Naive thymus-derived CD4-positive, alpha-beta T cell (primary cell): ENCODE results near the gene SAMD3. TPM values are rescaled to one million over a fixed set of nuclear protein-coding genes. Genes with fewer than 3 reads are reported as not detected.

Source experiments
- ATAC-seq: fragments of 150-1000 bp; cut with Tn5 transposase; 2 replicates; pipeline ENCODE4 v1.10.0; 2021; ENCODE audit warnings: mild to moderate bottlenecking, moderate library complexity
- CTCF ChIA-PET: fragments of 350-600 bp; sonication (Branson Sonifier 250); formaldehyde crosslinking; loops from one replicate; lab custom pipeline; 2021; ENCODE audit warnings: antibody characterized with exemption; lab: Charles Lee
- POLR2A ChIA-PET: fragments of 350-600 bp; sonication (Branson Sonifier 250); formaldehyde crosslinking; loops from one replicate; lab custom pipeline; 2021; ENCODE audit warnings: antibody characterized with exemption, inconsistent platforms; lab: Charles Lee
- DNase-seq, 9 donors: peaks; one replicate each; pipeline versions ENCODE4 v3.0.0 to v3.0.0-alpha.2; 2020 to 2022; ENCODE audit warnings: mixed read lengths in 1 of 9
- H3K27ac ChIP-seq: one replicate; pipeline ENCODE4 v1.7.0; 2013; ENCODE audit warnings: mild to moderate bottlenecking, low read depth, low read length, moderate library complexity
- H3K27me3 ChIP-seq, 2 donors: one replicate each; pipeline ENCODE4 v1.7.0; 2013; ENCODE audit warnings: low read length in 2 of 2, mild to moderate bottlenecking in 2 of 2, moderate library complexity in 2 of 2; ENCODE audit not compliant: control insufficient read depth in 2 of 2, insufficient read depth in 2 of 2
- H3K36me3 ChIP-seq, 3 experiments: 1 replicate in 2 of 3; 2 replicates in 1 of 3; pipeline ENCODE4 v1.7.0; 2013; ENCODE audit warnings: low read length in 3 of 3, mild to moderate bottlenecking in 3 of 3, moderate library complexity in 1 of 3; ENCODE audit not compliant: insufficient read depth in 3 of 3, control insufficient read depth in 2 of 3
- H3K4me1 ChIP-seq, 2 donors: one replicate each; pipeline ENCODE4 v1.7.0; 2013; ENCODE audit warnings: low read length in 2 of 2, mild to moderate bottlenecking in 2 of 2, moderate library complexity in 1 of 2; ENCODE audit not compliant: control insufficient read depth in 2 of 2, insufficient read depth in 2 of 2
- H3K4me3 ChIP-seq: 2 replicates; pipeline ENCODE4 v1.7.0; 2013; ENCODE audit warnings: mild to moderate bottlenecking, low read length
- H3K9me3 ChIP-seq, 3 experiments: 1 replicate in 2 of 3; 2 replicates in 1 of 3; pipeline ENCODE4 v1.7.0; 2013; ENCODE audit warnings: low read length in 3 of 3; ENCODE audit not compliant: control insufficient read depth in 2 of 3
- H3K27ac Mint-ChIP-seq, 9 donors: one replicate each; pipeline ENCODE4 v1.8.0; 2020 to 2022; ENCODE audit warnings: mixed read lengths in 9 of 9, mild to moderate bottlenecking in 8 of 9, moderate library complexity in 5 of 9, inconsistent platforms in 2 of 9
- H3K27me3 Mint-ChIP-seq, 5 donors: one replicate each; pipeline ENCODE4 v1.8.0; 2021 to 2022; ENCODE audit warnings: mixed read lengths in 5 of 5, mild to moderate bottlenecking in 1 of 5
- H3K36me3 Mint-ChIP-seq, 5 donors: one replicate each; pipeline ENCODE4 v1.8.0; 2020 to 2022; ENCODE audit warnings: mixed read lengths in 5 of 5, mild to moderate bottlenecking in 3 of 5, inconsistent platforms in 1 of 5
- H3K4me1 Mint-ChIP-seq, 7 donors: one replicate each; pipeline ENCODE4 v1.8.0; 2020 to 2022; ENCODE audit warnings: mixed read lengths in 7 of 7, mild to moderate bottlenecking in 3 of 7, inconsistent platforms in 1 of 7
- H3K4me3 Mint-ChIP-seq, 10 donors: one replicate each; pipeline ENCODE4 v1.8.0; 2020 to 2022; ENCODE audit warnings: mild to moderate bottlenecking in 10 of 10, mixed read lengths in 10 of 10, moderate library complexity in 6 of 10, inconsistent platforms in 2 of 10
- H3K9me3 Mint-ChIP-seq, 11 donors: one replicate each; pipeline ENCODE4 v1.8.0; 2020 to 2022; ENCODE audit warnings: mixed read lengths in 11 of 11, mild to moderate bottlenecking in 4 of 11, inconsistent platforms in 1 of 11, moderate library complexity in 1 of 11
- intact Hi-C, 2 donors: fragments of 100-400 bp; cut with micrococcal nuclease; formaldehyde crosslinking; loops; one replicate each; pipeline ENCODE4 v1.15.1; 2023
- polyA plus RNA-seq, 2 donors: library from polyadenylated mRNA; unstranded; fragments of 300-500 nt; fragmentation: Illumina TruSeq; gene quantifications; one replicate each; pipeline ENCODE4 v1.2.3, GENCODE V29; 2021
- total RNA-seq, 6 experiments: library from RNA in 5 of 6; stranded (reverse) in 5 of 6; gene quantifications; 1 replicate in 5 of 6; 2 replicates in 1 of 6; pipeline ENCODE4 v1.2.3 and lab custom pipeline; 2021 to 2026

SAMD3 gene
- total and polyA plus RNA-seq, 7 experiments from 2014 or later, result 23.7 to 67.3 (median 43.4) TPM

DNA sequence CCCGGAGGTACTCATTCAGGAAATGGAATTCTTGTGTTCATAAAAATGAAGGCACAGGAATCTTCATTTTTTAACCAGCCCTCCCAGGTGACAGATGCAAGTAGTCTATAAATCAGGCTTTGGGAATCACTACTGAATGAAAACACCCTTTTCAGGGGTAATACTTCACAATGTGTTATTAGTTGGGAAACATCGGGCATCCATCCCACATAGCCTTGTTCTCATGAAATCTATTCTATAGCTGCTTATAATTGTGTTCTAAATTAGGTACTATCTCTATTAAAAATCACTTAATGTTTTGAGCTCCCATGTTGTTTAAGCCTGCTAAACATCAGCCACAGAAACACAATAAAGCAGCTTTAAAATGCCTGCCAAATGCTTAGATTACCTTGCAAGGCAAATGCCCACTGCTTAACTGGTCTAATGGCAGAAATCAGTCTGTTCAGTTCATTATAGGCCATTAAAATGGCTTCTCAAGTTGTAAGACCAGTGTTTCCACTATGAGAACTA is 109.5 kb downstream of the SAMD3 start:
- DNase-seq (no peak), ATAC-seq (no peak)
- Histone ChIP-seq H3K4me3 (no peak overlapping the region), H3K4me1 (no peaks in the 10 kb centered on the region), H3K27me3 (no peaks in the 10 kb centered on the region), H3K36me3 (peaks cover 0 to 11% (median 0%) of the 10 kb centered on the region in 3 experiments), H3K9me3 (no peaks in the 10 kb centered on the region), H3K27ac (no peak overlapping the region)
- Mint-ChIP-seq H3K9me3 (peaks cover 0 to 10% (median 0%) of the 10 kb centered on the region in 11 donors), H3K36me3 (peaks cover 21 to 79% (median 56%) of the 10 kb centered on the region in 5 donors), H3K4me3 (no peak overlapping the region), H3K27me3 (no peaks in the 10 kb centered on the region), H3K4me1 (peaks cover 5 to 48% (median 15%) of the 10 kb centered on the region in 7 donors), H3K27ac (peak overlapping the region in 1 of 9 donors; percentile 65)
- ChIA-PET CTCF (no interaction called here), POLR2A (interaction anchor here (0.7 kb wide), 1 partner anchor 96 kb away, joined by 3 read pairs; no protein-coding TSS in a partner anchor)
- intact Hi-C loops, result no loop called here

DNA sequence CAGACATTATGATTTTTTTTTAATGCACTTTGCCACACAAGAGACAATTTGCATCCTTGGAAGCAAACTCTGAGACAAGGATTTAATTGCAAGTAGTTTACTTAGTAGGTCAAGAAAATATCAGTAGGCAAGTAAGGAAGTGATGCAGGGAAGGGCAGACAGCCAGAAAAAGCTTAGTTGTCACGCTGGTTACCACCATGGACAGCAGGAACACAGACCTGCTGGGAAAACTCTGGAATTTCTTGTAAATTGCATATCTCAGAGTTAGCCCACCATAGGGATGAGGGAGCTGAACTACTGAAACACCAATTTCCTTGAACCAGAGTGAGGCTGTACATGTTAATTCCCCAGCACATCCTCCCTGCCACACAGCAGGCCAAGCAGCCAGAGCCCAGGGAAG is 111.7 kb downstream of the SAMD3 start:
- peak overlapping the region in 1 of 9 donors; percentile 34 for H3K27ac Mint-ChIP-seq
- H3K27me3 Mint-ChIP-seq, result no peaks in the 10 kb centered on the region
- intact Hi-C loops, result no loop called here
- POLR2A ChIA-PET, result no interaction called here
- H3K27ac ChIP-seq, result no peak overlapping the region
- CTCF ChIA-PET, result interaction anchor here (0.5 kb wide), 1 partner anchor 136 kb away, joined by 4 read pairs; no protein-coding TSS in a partner anchor
- no peaks in the 10 kb centered on the region for H3K9me3 ChIP-seq
- H3K4me1 Mint-ChIP-seq, result peaks cover 0 to 57% (median 20%) of the 10 kb centered on the region in 7 donors
- H3K36me3 ChIP-seq, result peaks cover 0 to 11% (median 0%) of the 10 kb centered on the region in 3 experiments
- no peaks in the 10 kb centered on the region for H3K27me3 ChIP-seq
- H3K4me3 Mint-ChIP-seq, result no peak overlapping the region
- peaks cover 33 to 86% (median 63%) of the 10 kb centered on the region in 5 donors for H3K36me3 Mint-ChIP-seq
- peaks cover 0 to 9% (median 0%) of the 10 kb centered on the region in 11 donors for H3K9me3 Mint-ChIP-seq
- no peaks in the 10 kb centered on the region for H3K4me1 ChIP-seq
- ATAC-seq (no peak), DNase-seq (no peak)
- H3K4me3 ChIP-seq, result no peak overlapping the region

DNA sequence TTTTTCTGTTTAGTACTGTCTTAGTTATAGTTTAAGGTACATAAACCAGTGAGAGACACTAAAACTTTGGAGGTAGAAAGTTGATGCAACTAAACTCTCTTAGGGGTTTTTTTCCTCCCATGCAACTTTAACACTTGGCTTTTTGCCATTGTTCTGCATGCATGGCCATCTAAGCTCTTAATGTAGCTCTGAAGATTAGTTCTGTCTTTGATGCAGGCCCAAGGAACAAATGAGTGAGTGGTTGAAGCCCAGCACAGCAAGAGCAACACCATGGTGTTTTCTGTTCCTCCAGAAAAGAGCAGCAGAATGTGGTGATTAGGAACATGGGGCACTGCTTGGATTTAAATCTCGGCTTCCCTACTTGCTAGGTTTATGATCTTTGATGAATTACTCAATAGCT is 115.0 kb downstream of the SAMD3 start:
- intact Hi-C loops, result loop anchor here in 1 of 2 donors (2.0 kb wide), 2 partner anchors 17 to 19 kb away; no protein-coding TSS in a partner anchor
- DNase-seq (no peak), ATAC-seq (no peak)
- no peaks in the 10 kb centered on the region for H3K4me1 ChIP-seq
- H3K9me3 Mint-ChIP-seq, result peaks cover 0 to 9% (median 0%) of the 10 kb centered on the region in 11 donors
- H3K27me3 Mint-ChIP-seq, result no peaks in the 10 kb centered on the region
- peaks cover 0 to 38% (median 19%) of the 10 kb centered on the region in 7 donors for H3K4me1 Mint-ChIP-seq
- POLR2A ChIA-PET, result no interaction called here
- no peaks in the 10 kb centered on the region for H3K9me3 ChIP-seq
- peaks cover 0 to 11% (median 0%) of the 10 kb centered on the region in 3 experiments for H3K36me3 ChIP-seq
- H3K27ac ChIP-seq, result no peak overlapping the region
- H3K4me3 ChIP-seq, result no peak overlapping the region
- H3K4me3 Mint-ChIP-seq, result no peak overlapping the region
- H3K36me3 Mint-ChIP-seq, result peaks cover 34 to 73% (median 64%) of the 10 kb centered on the region in 5 donors
- peak overlapping the region in 3 of 9 donors; percentile 36 to 37 (median 37) for H3K27ac Mint-ChIP-seq
- CTCF ChIA-PET, result no interaction called here
- no peaks in the 10 kb centered on the region for H3K27me3 ChIP-seq

DNA sequence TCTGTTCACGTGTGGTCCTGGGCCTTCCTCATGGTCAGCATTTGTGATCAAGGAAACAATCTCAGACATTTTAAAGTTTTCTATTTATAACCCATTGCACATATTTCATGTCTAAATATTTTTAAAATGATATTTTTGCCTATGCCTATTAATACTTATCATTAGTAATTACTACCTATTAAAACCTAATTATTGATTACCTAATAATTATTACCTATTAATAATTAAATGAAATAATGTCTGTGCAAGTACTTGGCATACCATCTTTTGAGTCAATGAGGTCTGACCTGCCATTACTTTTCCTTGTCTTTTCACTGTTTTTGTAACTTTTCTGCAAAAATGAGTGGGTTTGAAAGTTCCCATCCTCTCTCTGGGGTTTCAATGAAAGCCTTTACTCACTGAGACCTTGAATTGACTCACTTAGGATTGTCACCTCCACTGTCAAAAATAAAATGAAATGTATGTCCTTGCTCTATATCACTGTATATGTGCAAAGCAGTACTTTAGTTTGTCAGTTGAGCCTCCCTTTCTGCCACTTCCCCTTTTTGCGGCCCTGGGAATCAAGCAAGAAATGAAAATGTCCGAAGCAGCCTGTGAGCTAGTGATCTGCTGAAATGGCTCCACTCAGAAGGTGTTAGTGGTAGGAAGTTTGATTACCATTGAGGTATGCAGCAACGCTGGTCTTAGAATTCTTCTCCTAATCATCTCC is 116.6 kb downstream of the SAMD3 start:
- Histone ChIP-seq H3K9me3 (no peaks in the 10 kb centered on the region), H3K4me1 (no peaks in the 10 kb centered on the region), H3K4me3 (no peak overlapping the region), H3K36me3 (peaks cover 0 to 7% (median 0%) of the 10 kb centered on the region in 3 experiments), H3K27me3 (no peaks in the 10 kb centered on the region), H3K27ac (no peak overlapping the region)
- intact Hi-C loops, result loop anchor here in 1 of 2 donors (2.0 kb wide), 2 partner anchors 15 to 21 kb away; no protein-coding TSS in a partner anchor
- Mint-ChIP-seq H3K4me1 (peaks cover 0 to 39% (median 23%) of the 10 kb centered on the region in 7 donors), H3K27ac (peak overlapping the region in 3 of 9 donors; percentile 2 to 76 (median 64)), H3K4me3 (no peak overlapping the region), H3K36me3 (peaks cover 40 to 74% (median 65%) of the 10 kb centered on the region in 5 donors), H3K9me3 (peaks cover 0 to 11% (median 0%) of the 10 kb centered on the region in 11 donors), H3K27me3 (no peaks in the 10 kb centered on the region)
- DNase-seq (no peak), ATAC-seq (no peak)
- POLR2A ChIA-PET, result no interaction called here
- CTCF ChIA-PET, result no interaction called here

DNA sequence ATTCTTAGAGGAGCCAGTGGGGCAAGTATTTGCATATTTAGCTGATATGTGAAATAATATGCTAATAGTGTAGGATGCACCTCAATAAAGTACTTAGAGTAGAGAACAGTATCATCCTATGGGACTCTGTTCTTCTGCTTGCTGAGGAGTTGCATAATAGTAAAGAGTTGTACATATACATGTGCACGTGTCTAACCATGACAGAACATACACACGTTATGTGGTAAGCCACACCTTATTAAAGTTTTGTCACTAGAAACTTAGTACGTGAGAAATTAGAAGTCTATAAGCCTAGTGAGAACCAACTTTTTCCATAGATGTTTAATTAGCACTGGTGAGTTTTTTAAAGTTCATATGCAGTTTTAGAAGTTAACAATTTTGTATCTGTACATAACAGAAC is 123.6 kb downstream of the SAMD3 start:
- peaks cover 24 to 80% (median 59%) of the 10 kb centered on the region in 5 donors for H3K36me3 Mint-ChIP-seq

DNA sequence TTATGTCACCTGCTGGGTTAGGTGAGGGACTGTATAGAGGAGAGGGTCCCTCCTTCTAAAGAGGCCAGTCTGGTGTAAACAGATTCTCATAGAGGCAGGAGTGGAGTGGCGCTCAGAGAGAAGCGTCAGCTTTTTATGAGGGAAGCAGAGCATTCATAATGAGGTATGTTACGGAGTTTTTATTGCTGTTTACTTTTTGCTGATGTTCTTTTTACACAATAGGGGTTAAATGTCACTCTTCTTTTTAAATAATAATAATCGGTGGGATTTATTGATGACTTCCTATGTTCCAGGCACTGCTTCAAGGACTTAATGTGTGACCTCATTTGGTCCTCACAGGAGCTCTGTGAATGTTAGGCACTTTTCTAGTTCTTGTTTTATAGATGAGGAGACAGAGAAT is 124.4 kb downstream of the SAMD3 start:
- no peaks in the 10 kb centered on the region for H3K9me3 ChIP-seq
- no peak overlapping the region for H3K4me3 Mint-ChIP-seq
- no peak overlapping the region for H3K4me3 ChIP-seq
- no peaks in the 10 kb centered on the region for H3K4me1 ChIP-seq
- intact Hi-C loops, result no loop called here
- H3K36me3 ChIP-seq, result peaks cover 0 to 16% (median 6%) of the 10 kb centered on the region in 3 experiments
- ChIA-PET CTCF (no interaction called here), POLR2A (no interaction called here)
- peaks cover 3 to 22% (median 14%) of the 10 kb centered on the region in 7 donors for H3K4me1 Mint-ChIP-seq
- H3K27me3 ChIP-seq, result no peaks in the 10 kb centered on the region
- no peak overlapping the region for H3K27ac ChIP-seq
- ATAC-seq, result no peak
- no peak for DNase-seq
- peaks cover 0 to 6% (median 0%) of the 10 kb centered on the region in 11 donors for H3K9me3 Mint-ChIP-seq
- H3K36me3 Mint-ChIP-seq, result peaks cover 24 to 82% (median 53%) of the 10 kb centered on the region in 5 donors
- no peak overlapping the region for H3K27ac Mint-ChIP-seq
- no peaks in the 10 kb centered on the region for H3K27me3 Mint-ChIP-seq

More for the DNA sequence above, 123.6 kb downstream of the SAMD3 start:
- H3K4me1 ChIP-seq, result no peaks in the 10 kb centered on the region
- no peak overlapping the region for H3K4me3 ChIP-seq
- Mint-ChIP-seq H3K27me3 (no peaks in the 10 kb centered on the region), H3K9me3 (peaks cover 0 to 6% (median 0%) of the 10 kb centered on the region in 11 donors), H3K27ac (no peak overlapping the region), H3K4me1 (peaks cover 0 to 16% (median 10%) of the 10 kb centered on the region in 7 donors), H3K4me3 (no peak overlapping the region)
- intact Hi-C loops, result no loop called here
- no peak overlapping the region for H3K27ac ChIP-seq
- ATAC-seq, result no peak
- POLR2A ChIA-PET, result no interaction called here
- H3K36me3 ChIP-seq, result peaks cover 0 to 16% (median 6%) of the 10 kb centered on the region in 3 experiments
- no peak for DNase-seq
- no peaks in the 10 kb centered on the region for H3K27me3 ChIP-seq
- CTCF ChIA-PET, result no interaction called here
- no peaks in the 10 kb centered on the region for H3K9me3 ChIP-seq
